Measurements from ENCODE around the gene MYO5C.
A peak's percentile ranks its signal among the peaks of the same experiment; 100 is the strongest.

Gene MYO5C

GRCh38 chr15:52337198-52337853 is 41.7 kb upstream of the MYO5C start:
- no peak for DNase-seq
- no peaks in the 10 kb centered on the region for H3K36me3 ChIP-seq
- H3K4me3 ChIP-seq (ENCODE audit: low read depth, low read length) = no peak overlapping the region
- H3K9me3 ChIP-seq = no peaks in the 10 kb centered on the region
- no peaks in the 10 kb centered on the region for H3K27me3 ChIP-seq
- no peak for TF ChIP-seq CTCF (IDR thresholded peaks at IDR 0.05; ENCODE audit: low read depth, low read length)
- no peaks in the 10 kb centered on the region for H3K4me1 ChIP-seq

- Histone ChIP-seq H3K4me1 (peaks cover 3% of the 10 kb centered on the region), H3K27me3 (no peaks in the 10 kb centered on the region), H3K36me3 (no peaks in the 10 kb centered on the region), H3K9me3 (no peaks in the 10 kb centered on the region), H3K4me3 (ENCODE audit: low read depth, low read length) (no peak overlapping the region)
- DNase-seq = no peak
- TF ChIP-seq CTCF (IDR thresholded peaks at IDR 0.05; ENCODE audit: low read depth, low read length) = peak; percentile 38
These were observed 40.9 kb upstream of the MYO5C start for GRCh38 chr15:52336529-52336928.

- H3K27me3 ChIP-seq = no peaks in the 10 kb centered on the region
- H3K4me1 ChIP-seq = peaks cover 6% of the 10 kb centered on the region
- no peaks in the 10 kb centered on the region for H3K36me3 ChIP-seq
- no peaks in the 10 kb centered on the region for H3K9me3 ChIP-seq
- TF ChIP-seq CTCF (IDR thresholded peaks at IDR 0.05; ENCODE audit: low read depth, low read length) = no peak
- no peak for DNase-seq
- no peak overlapping the region for H3K4me3 ChIP-seq (ENCODE audit: low read depth, low read length)
These were observed 39.0 kb upstream of the MYO5C start for GRCh38 chr15:52334491-52335160.

- Histone ChIP-seq H3K27me3 (no peaks in the 10 kb centered on the region), H3K4me3 (ENCODE audit: low read depth, low read length) (no peak overlapping the region), H3K9me3 (no peaks in the 10 kb centered on the region), H3K36me3 (no peaks in the 10 kb centered on the region), H3K4me1 (peaks cover 6% of the 10 kb centered on the region)
- DNase-seq = peak; percentile 48
- TF ChIP-seq CTCF (IDR thresholded peaks at IDR 0.05; ENCODE audit: low read depth, low read length) = peak; percentile 64
These were observed 36.1 kb upstream of the MYO5C start for GRCh38 chr15:52331490-52332240.

GRCh38 chr15:52329987-52330386 is 34.4 kb upstream of the MYO5C start:
- no peak overlapping the region for H3K4me3 ChIP-seq (ENCODE audit: low read depth, low read length)
- no peaks in the 10 kb centered on the region for H3K27me3 ChIP-seq
- TF ChIP-seq CTCF (IDR thresholded peaks at IDR 0.05; ENCODE audit: low read depth, low read length) = no peak
- no peak for DNase-seq
- H3K9me3 ChIP-seq = no peaks in the 10 kb centered on the region
- H3K36me3 ChIP-seq = no peaks in the 10 kb centered on the region
- H3K4me1 ChIP-seq = peaks cover 6% of the 10 kb centered on the region

GRCh38 chr15:52329150-52329549 is 33.5 kb upstream of the MYO5C start:
- TF ChIP-seq CTCF (IDR thresholded peaks at IDR 0.05; ENCODE audit: low read depth, low read length) = no peak
- H3K27me3 ChIP-seq = no peaks in the 10 kb centered on the region
- no peak for DNase-seq

More at GRCh38 chr15:52329150-52329549, 33.5 kb upstream of the MYO5C start:
- Histone ChIP-seq H3K9me3 (no peaks in the 10 kb centered on the region), H3K4me3 (ENCODE audit: low read depth, low read length) (no peak overlapping the region), H3K36me3 (no peaks in the 10 kb centered on the region), H3K4me1 (peaks cover 6% of the 10 kb centered on the region)

Data from BE2C (cell line).